Measurements from ENCODE around the gene P2RX2. TPM values are rescaled to one million over a fixed set of nuclear protein-coding genes. Genes with fewer than 3 reads are reported as not detected.

The P2RX2 gene
- total and polyA plus RNA-seq, 2 experiments from 2014 or later, result 1.1 to 1.7 TPM

- TF ChIP-seq ETS1 (IDR thresholded peaks at IDR 0.05) (no peak), CREB1 (CRISPR knock-in tag; IDR thresholded peaks at IDR 0.05; ENCODE audit: low read depth) (no peak), STAT1 (IDR thresholded peaks at IDR 0.05; ENCODE audit: unreplicated experiment) (no peak), JUNB (IDR thresholded peaks at IDR 0.05; ENCODE audit: unreplicated experiment) (no peak), ZNF114 (CRISPR knock-in tag; IDR thresholded peaks at IDR 0.05) (no peak), CTCF (conservative IDR thresholded peaks at IDR 0.05; ENCODE audit: low read depth in 2 of 2) (no peak), EZH2phosphoT487 (IDR thresholded peaks at IDR 0.05; ENCODE audit: unreplicated experiment) (no peak)
- TF ChIP-seq, protein P1, sequence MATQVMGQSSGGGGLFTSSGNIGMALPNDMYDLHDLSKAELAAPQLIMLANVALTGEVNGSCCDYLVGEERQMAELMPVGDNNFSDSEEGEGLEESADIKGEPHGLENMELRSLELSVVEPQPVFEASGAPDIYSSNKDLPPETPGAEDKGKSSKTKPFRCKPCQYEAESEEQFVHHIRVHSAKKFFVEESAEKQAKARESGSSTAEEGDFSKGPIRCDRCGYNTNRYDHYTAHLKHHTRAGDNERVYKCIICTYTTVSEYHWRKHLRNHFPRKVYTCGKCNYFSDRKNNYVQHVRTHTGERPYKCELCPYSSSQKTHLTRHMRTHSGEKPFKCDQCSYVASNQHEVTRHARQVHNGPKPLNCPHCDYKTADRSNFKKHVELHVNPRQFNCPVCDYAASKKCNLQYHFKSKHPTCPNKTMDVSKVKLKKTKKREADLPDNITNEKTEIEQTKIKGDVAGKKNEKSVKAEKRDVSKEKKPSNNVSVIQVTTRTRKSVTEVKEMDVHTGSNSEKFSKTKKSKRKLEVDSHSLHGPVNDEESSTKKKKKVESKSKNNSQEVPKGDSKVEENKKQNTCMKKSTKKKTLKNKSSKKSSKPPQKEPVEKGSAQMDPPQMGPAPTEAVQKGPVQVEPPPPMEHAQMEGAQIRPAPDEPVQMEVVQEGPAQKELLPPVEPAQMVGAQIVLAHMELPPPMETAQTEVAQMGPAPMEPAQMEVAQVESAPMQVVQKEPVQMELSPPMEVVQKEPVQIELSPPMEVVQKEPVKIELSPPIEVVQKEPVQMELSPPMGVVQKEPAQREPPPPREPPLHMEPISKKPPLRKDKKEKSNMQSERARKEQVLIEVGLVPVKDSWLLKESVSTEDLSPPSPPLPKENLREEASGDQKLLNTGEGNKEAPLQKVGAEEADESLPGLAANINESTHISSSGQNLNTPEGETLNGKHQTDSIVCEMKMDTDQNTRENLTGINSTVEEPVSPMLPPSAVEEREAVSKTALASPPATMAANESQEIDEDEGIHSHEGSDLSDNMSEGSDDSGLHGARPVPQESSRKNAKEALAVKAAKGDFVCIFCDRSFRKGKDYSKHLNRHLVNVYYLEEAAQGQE (IDR thresholded peaks at IDR 0.05; ENCODE audit: unreplicated experiment), result no peak
Measured at GRCh38 chr12:132606927-132607326, 11.6 kb upstream of the P2RX2 start (continued).

DNA sequence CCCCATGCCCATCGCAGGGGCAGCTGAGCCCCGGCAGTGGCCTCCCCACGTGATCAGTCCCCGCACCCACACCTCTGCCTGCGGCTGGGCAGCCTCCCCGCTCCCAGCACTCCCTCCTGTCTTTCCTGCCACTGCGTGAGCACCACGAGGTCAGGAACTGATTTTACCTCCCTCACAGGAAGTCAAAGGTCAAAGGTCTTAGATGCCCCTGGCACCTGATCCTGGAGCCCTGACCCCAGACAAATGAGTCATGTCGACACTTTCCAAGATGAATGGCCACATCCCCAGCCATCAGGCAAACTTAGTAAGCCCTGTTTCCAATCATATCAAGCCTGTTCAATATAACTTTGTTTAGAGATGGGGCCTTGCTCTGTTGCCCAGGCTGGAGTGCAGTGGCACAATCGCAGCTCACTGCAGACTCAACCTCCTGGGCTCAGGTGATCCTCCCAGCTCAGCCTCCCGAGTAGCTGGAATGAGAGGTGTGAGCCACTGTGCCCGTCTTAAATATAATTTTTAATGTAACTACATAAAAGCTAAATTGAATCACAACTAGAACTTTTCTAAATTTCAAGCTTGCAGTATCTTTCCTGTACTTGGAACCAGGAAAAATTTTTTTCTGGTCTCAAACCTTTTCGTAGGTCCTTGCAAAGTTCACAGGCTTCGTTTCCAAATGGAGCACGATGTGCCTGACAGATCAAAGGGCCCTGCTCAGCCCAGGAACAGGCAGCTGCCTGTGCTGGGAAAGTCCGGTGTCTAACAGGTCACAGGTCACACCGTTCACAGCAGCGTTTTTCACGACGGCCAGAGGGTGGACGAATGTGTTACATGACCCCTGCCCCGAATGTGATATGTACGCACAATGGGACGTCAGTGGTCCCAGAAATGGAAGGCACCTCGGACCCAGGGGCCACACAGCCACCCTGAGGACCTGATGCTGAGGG lies 10.1 kb upstream of the P2RX2 start:
- H3K27ac ChIP-seq (ENCODE audit: low read depth), result no peak overlapping the region
- H3K36me3 ChIP-seq (ENCODE audit: insufficient read depth), result no peaks in the 10 kb centered on the region
- no peak for ATAC-seq
- peaks cover 79% of the 10 kb centered on the region for H3K27me3 ChIP-seq (ENCODE audit: insufficient read depth)
- no peaks in the 10 kb centered on the region for H3K9me2 ChIP-seq (ENCODE audit: insufficient read depth)
- no peak overlapping the region for H2AFZ ChIP-seq
- H3K4me3 ChIP-seq, result no peak overlapping the region
- TF ChIP-seq CREB1 (CRISPR knock-in tag; IDR thresholded peaks at IDR 0.05; ENCODE audit: low read depth), result no peak
- no peak for TF ChIP-seq ETS1 (IDR thresholded peaks at IDR 0.05)
- TF ChIP-seq POLR2AphosphoS5 (IDR thresholded peaks at IDR 0.05; ENCODE audit: low read depth), result no peak
- TF ChIP-seq CTCF (conservative IDR thresholded peaks at IDR 0.05; ENCODE audit: low read depth in 2 of 2), result no peak
- TF ChIP-seq EZH2 (IDR thresholded peaks at IDR 0.05; ENCODE audit: low read depth, unreplicated experiment), result no peak
- TF ChIP-seq ZNF331 (CRISPR knock-in tag; IDR thresholded peaks at IDR 0.05; ENCODE audit: low read depth), result no peak
- TF ChIP-seq JUNB (IDR thresholded peaks at IDR 0.05; ENCODE audit: unreplicated experiment), result no peak
- no peak for TF ChIP-seq STAT1 (IDR thresholded peaks at IDR 0.05; ENCODE audit: unreplicated experiment)
- no peak for TF ChIP-seq EZH2phosphoT487 (IDR thresholded peaks at IDR 0.05; ENCODE audit: unreplicated experiment)
- no peak for TF ChIP-seq NANOG (IDR thresholded peaks at IDR 0.05; ENCODE audit: borderline replicate concordance)
- no peak overlapping the region for H3K27ac Mint-ChIP-seq
- no peaks in the 10 kb centered on the region for H4K20me1 ChIP-seq (replicated peaks; ENCODE audit: insufficient read depth)
- H3K27me3 Mint-ChIP-seq (ENCODE audit: insufficient read depth, low read depth, poor library complexity), result peaks cover 78% of the 10 kb centered on the region
- no peak for DNase-seq (ENCODE audit: low spot score)
- no peaks in the 10 kb centered on the region for H3K4me1 ChIP-seq (ENCODE audit: insufficient read depth)
- H3K4me2 ChIP-seq, result no peak overlapping the region
- H3K4me1 Mint-ChIP-seq, result no peaks in the 10 kb centered on the region
- H3F3A ChIP-seq (replicated peaks; ENCODE audit: low read depth), result 0 out of 2 replicates have a peak, but pooled peaks cover 4% of the 10 kb centered on the region
- peaks cover 19% of the 10 kb centered on the region; the same call in 2 of the 3 replicates for H3K9me3 Mint-ChIP-seq
- no peaks in the 10 kb centered on the region for H3K79me2 ChIP-seq (replicated peaks; ENCODE audit: insufficient read depth)
- no peaks in the 10 kb centered on the region for H3K36me3 Mint-ChIP-seq (ENCODE audit: low read depth)
- no peak overlapping the region for H3K4me3 Mint-ChIP-seq
